ENCODE data around the gene EFHC2. TPM values are rescaled to one million over a fixed set of nuclear protein-coding genes. Genes with fewer than 3 reads are reported as not detected.

EFHC2 gene
- total RNA-seq, 2 donors from 2014 or later = 2.1 to 2.2 TPM

Other genes with a start within 250 kb of the EFHC2 start
- gene FUNDC1, start 199.2 kb upstream of the EFHC2 start, total RNA-seq = 1 to 10 TPM; 5.1 to 5.4 TPM